ENCODE results near the gene IQCE. TPM values are rescaled to one million over a fixed set of nuclear protein-coding genes. Genes with fewer than 3 reads are reported as not detected.

IQCE gene
- total RNA-seq, 1 experiment from 2014 or later, result 21.4 TPM

- TF ChIP-seq EZH2phosphoT487 (IDR thresholded peaks at IDR 0.05; ENCODE audit: borderline replicate concordance) (no peak), CBX3 (IDR thresholded peaks at IDR 0.05; ENCODE audit: low read depth) (no peak), YY1 (IDR thresholded peaks at IDR 0.05; ENCODE audit: extremely low read depth, insufficient replicate concordance, low read depth, low read length) (no peak), ELF1 (IDR thresholded peaks at IDR 0.05; ENCODE audit: borderline replicate concordance, low read depth) (no peak), CTCF (IDR thresholded peaks at IDR 0.05 in 2 of 3, conservative IDR thresholded peaks at IDR 0.05 in 1 of 3; ENCODE audit: borderline replicate concordance in 1 of 3, insufficient read depth in 1 of 3, low read depth in 2 of 3, low read length in 2 of 3) (no peak), FOSL1 (IDR thresholded peaks at IDR 0.05; ENCODE audit: low read depth) (no peak), EGR1 (IDR thresholded peaks at IDR 0.05; ENCODE audit: low read depth) (no peak), SP1 (IDR thresholded peaks at IDR 0.05; ENCODE audit: low read depth) (no peak), ATF3 (IDR thresholded peaks at IDR 0.05) (no peak), POLR2AphosphoS5 (IDR thresholded peaks at IDR 0.05; ENCODE audit: low read depth, low read length) (no peak), RAD21 (IDR thresholded peaks at IDR 0.05; ENCODE audit: low read depth) (no peak)
These were observed 36.6 kb downstream of the IQCE start (continued) for GRCh38 chr7:2595258-2595860.

- ChIA-PET POLR2A (no interaction called here), CTCF (no interaction called here)
- H3K9ac ChIP-seq (ENCODE audit: low read length), result no peak overlapping the region
These were observed 37.9 kb downstream of the IQCE start for GRCh38 chr7:2596464-2597272.

More at GRCh38 chr7:2596464-2597272, 37.9 kb downstream of the IQCE start:
- no peak for DNase-seq (ENCODE audit: low read depth, low spot score)
- no peak overlapping the region for H3K4me3 ChIP-seq (replicated peaks in 1 of 2; ENCODE audit: low read depth in 1 of 2, low read length in 2 of 2)
- no peaks in the 10 kb centered on the region for H3K79me2 ChIP-seq (ENCODE audit: insufficient read depth, low read length)
- no peaks in the 10 kb centered on the region for H3K27me3 ChIP-seq (ENCODE audit: insufficient read depth, low read length)
- BruUV-seq (replicated peaks), result no TSS peak
- intact Hi-C loops (cut with micrococcal nuclease), result no loop called here
- H3K27ac ChIP-seq (ENCODE audit: low read depth, low read length), result no peak overlapping the region
- H3K4me1 ChIP-seq (ENCODE audit: control insufficient read depth in 1 of 2, insufficient read depth in 2 of 2, low read length in 2 of 2), result no peaks in the 10 kb centered on the region
- no peak for ATAC-seq
- H3K4me2 ChIP-seq (ENCODE audit: low read length), result no peak overlapping the region
- no peaks in the 10 kb centered on the region for H3K9me3 ChIP-seq (ENCODE audit: control insufficient read depth in 1 of 2, insufficient read depth in 1 of 2, low read depth in 1 of 2, low read length in 2 of 2)
- H2AFZ ChIP-seq (ENCODE audit: low read depth, low read length, poor library complexity, severe bottlenecking), result no peak overlapping the region
- no peaks in the 10 kb centered on the region for H4K20me1 ChIP-seq (ENCODE audit: insufficient read depth)
- RAD21 ChIA-PET (ENCODE audit: low non-redundant PET in 1 of 2, low total read pairs in 2 of 2, uncharacterized antibody in 2 of 2, unreplicated experiment in 2 of 2), result no interaction called here
- no peaks in the 10 kb centered on the region for H3K9me2 ChIP-seq (ENCODE audit: insufficient read depth)
- H3K36me3 ChIP-seq (ENCODE audit: control insufficient read depth in 1 of 2, insufficient read depth in 2 of 2, low read length in 2 of 2), result peaks cover 6 to 8% of the 10 kb centered on the region in 2 experiments; a peak in 2 of 4 replicates
- TF ChIP-seq ZFX (IDR thresholded peaks at IDR 0.05), result no peak
- no peak for TF ChIP-seq SP1 (IDR thresholded peaks at IDR 0.05; ENCODE audit: low read depth)
- no peak for TF ChIP-seq EGR1 (IDR thresholded peaks at IDR 0.05; ENCODE audit: low read depth)
- TF ChIP-seq ZNF274 (IDR thresholded peaks at IDR 0.05; ENCODE audit: low read depth, low read length), result no peak
